ENCODE measurements around the gene ELAVL4.
"Not testable (repeated sequence)": the region's sequence is repeated elsewhere in the genome, so short reads cannot be mapped to it uniquely, and the experiment has no call there.

ELAVL4 gene

DNA sequence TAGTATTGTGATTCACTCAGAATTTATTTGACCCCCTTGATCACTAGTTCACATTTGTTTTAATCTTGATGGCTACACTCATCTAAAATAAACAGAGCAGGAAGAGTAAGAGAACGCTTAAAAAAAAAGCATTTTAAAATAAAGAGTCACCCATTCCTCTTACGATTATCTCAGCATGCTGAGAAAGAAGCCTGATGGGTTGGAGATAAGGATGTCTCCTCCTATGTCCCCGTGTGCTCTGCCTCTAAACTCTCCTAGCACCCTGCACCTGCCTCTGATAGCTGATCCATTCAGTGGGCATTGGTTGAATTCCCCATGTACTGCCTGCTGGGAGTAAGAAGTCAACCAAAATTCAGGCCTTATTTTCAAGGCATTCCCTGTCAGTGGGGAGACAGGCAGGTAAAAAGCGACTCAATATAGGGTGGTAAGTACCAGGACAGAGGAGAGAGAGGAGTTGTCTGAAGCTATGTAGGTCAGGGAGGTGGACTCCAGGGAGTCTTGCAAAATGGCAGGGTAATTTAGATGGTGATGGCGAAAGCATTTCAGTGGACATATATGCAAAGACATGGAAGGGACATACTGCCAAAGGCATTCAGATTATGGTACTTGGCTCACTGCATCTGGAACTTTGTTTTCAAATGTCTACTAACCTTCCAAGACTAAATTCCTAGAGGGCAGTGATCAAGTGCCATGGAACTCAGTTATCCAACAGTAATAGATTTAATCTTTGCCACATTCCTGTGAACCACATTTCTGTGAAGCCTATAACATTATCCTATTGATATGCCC lies 18.4 kb downstream of the ELAVL4 start:
- DNase-seq = no peak

DNA sequence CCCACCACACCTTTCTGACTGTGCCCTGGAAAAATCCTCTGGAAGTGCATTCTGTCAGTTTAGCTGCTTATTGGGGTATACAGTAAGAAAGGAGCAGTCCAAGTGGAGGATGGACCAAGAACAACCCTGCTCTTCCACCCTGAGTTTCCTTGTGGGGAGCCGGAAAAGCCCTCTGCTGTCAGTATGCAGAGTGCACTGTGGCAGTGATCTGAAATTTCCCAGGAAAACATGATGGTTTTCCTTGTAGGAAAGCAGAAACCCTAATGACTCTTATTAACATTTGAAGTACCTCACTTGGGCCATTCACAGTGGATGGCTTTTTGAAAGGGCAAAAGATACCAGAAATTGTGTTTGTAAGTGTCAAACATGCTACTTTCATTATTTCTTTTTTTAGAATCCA lies 20.5 kb downstream of the ELAVL4 start:
- no peak for DNase-seq

DNA sequence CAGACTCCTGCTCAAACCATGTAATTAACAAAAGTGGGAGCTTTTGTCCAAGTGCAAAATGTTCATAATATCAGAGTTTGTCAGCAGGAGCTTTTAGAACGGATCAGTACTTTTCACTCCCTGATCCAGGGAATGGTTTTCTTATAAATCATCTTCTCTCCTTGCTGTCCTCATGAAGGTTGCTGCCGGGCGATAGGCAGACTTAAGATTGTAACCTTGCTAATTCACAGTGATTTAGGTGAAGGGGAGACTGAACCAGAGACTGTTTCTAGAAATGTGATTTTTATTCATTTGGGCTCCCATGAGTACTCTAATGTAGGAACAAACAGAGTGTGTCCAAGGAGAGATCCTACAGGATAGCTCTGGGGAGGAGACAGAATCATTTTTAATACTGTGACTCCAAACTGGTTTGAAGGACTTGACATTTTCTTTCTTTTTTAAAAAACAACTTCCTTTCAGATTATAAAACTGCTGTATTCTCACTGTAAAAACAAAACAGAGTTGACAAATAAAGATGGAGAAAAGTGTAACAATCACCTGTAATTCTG lies 23.7 kb downstream of the ELAVL4 start:
- DNase-seq = no peak

DNA sequence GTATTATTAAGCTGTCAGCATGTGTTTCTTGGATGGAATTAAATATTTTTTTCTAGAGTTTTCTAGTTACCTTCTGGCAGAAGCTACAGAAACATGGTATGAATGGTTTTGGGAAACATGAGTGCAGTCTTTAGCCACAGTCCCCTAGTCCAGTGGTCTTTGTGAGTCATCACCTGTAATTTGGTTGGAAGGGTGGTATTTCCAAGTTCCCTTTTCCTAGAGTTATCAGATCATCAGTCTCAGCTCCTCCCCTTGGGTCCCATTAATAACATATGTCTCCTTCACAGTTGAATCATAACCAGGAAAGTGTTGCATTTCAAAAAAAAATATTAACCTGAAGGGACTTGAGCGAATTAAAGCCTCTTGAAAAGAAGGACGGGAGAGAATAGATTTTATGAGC lies 27.0 kb downstream of the ELAVL4 start:
- no peak for DNase-seq

DNA sequence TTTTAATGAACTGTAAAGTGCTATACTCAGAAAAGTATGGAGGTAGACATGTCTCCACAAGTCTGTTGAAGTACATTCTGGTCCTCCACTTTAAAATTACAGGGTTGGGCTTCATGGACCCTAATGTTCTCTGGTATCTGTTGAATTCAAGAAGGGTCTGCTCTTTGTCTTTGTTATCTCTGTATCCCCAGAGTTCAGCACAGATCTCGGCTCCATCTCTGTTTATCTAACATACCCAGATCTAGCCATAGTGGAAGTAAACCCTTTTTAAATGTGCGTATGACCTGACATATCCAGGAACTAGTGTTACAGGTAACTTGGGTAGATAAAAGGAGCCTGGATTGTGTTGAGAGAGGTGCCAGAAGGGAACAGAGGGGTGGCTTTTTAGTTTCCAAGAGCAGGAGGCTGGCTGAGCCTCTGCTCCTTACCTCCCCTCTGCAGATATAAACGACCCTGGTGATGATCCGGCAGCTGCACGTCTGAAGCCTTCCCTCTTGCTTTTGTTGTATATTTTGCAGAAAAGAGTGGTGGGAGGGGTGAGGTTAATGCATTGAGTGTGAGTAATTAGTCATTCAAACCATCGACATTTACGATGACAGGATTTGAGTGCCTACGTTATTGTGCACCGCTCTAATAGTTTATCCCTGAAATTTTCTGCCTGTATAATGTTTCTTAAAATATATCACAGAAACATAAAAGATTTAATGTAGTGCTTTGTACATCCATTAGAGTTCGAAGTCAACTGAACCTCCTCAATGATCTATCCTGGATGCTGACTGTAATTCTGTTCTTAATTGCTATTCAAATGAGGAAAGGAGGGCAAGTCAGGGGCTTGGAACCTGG lies 30.8 kb downstream of the ELAVL4 start:
- DNase-seq = peak; percentile 87

DNA sequence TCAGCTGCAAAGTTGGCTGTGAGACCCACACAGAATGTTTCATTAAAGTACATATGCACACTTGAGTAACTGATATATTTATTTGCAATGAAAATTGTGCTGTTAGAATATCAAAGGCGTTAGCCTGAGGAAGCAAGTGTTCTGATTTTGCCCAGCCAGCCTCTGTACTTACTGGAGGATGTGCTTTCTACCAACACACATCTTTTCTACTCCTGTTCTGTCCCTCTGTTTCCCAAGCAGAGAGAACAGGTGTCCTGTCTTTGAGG lies 31.4 kb downstream of the ELAVL4 start:
- no peak for DNase-seq

DNA sequence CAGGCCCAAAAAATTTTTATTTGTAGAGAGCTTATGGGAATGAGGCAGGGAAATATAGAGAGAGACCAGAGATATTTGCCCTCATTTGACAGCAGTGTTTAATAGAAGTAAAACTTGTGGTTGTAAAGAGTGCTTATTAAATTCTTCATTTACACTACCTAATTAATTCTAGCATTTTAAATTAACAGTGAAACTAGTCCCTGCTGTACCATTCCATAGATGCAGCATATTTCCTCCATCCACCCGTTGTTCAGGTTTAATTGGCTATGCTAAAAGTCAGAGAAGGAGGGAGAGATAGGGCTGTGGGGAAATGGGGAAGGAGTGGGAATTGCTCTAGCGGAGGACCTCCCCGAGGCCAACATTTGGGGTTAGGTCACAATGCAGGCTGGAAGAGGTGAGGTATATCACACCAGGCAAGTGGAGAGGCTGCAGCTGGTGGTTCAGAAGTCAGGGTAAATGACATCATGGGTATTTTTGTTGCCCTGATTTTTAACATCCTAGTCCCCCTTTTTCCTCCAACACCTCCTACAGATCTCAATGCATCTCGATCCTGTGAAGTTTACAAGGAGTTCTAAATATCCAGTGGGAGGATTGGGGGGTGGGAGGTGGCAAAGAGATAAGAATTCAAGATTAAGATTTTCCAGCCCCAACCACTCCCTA lies 38.6 kb downstream of the ELAVL4 start:
- no peak for DNase-seq

DNA sequence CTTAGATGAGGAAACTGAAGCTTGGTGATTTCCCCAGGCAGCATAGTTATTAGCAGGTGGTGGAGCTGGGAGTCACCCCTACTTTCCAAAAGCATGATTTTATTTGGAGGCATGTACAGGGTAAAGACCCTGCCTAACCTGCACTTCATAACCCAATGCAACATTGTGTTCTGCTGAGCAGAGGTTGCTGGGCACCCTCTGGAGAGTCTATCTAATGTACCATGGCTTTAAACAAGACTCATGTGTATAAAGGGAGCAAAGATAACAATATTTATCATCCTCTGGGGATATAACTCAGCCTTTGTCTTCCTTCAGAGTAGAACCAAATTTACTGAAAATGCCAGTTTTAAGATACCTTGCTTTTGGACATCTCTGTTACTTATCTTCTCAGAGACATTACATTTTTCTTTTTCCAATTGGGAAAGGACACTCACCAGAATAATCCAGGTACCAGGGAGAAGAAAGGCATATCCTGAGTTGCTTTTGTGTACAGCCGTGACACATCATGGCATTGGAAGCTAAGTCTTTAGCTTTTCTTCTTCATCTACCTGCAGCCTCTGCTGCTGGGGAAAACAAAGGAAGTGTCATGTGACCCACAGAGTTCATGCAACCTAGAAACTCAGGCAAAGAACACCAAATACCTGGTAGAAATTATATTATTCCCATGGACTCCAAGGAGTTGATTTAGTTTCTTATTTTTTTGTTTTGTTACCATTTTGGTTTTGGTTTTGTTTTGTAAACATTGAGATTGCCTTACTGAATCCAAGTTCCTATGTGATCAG lies 39.6 kb downstream of the ELAVL4 start:
- DNase-seq = no peak

DNA sequence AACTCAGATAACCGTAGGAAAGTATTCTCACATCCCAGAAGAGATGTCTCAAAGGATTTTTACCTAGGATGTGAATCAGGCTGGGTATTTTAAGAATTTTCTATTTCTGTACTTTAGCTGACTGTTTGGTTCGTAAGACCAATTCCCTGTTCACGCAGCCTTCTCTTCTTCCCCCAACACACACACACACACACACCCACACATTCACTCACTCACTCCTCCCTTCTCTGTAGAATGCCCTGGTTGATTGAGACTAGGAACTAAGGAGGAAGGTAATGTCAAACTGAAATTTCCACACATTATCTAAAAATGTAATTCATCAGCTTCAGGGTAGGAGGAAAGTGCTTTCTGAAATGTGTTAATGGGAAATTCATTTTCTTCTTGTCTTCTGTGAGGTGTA lies 43.5 kb downstream of the ELAVL4 start:
- no peak for DNase-seq

DNA sequence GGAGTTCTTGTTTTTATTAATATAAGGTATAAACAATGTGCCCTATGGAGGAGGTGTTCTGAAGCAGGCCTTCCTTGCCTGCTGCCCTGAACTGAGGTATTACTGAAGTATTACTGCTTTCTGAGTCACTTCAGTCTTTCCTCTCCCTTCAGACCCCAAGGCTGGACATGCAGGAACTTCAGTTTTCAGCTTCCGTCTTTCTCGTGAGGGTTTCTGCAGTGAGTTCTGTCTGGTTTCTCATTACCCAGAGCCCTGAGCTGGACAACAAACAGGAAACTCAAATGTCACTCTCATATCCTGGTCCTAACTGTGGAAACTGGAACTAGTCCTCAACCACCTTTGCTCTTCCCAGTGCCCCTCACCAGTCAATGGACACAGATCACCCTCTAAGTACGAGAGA lies 46.8 kb downstream of the ELAVL4 start:
- no peak for DNase-seq

DNA sequence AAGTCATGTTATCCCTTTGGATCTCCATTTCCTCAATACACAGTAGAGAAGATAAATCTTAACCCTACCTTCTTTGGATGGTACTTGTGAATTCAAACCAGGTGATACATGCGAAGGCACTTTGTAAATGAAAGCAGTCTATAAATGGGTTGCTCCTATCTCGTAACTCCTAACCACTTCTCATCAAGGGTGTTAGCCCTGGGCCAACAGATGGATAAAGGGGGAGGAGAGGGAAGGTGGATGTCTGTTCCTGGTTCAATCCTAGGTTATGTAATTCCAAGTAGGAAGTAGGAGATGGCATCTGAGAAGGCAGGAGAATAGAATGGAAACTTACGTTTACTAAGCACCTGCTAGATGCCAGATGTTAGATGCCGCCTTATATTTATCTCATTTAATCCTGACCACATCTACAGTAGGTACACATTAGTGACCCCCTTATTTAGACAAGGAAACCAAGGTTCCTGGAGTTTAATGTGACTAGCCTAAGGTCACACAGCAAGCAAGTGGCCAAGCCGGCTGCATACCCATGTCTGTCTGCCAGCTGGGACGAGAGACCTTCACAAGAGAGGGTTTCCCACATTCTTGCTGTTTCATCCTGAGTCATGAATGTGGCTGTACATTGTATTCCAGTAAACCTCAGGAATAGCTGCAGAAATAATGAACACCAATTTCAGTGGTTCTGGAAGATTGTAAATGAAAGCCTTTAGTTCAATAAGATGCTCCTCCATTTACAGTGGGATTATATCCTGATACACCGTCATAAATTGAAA lies 47.7 kb downstream of the ELAVL4 start:
- no peak for DNase-seq

DNA sequence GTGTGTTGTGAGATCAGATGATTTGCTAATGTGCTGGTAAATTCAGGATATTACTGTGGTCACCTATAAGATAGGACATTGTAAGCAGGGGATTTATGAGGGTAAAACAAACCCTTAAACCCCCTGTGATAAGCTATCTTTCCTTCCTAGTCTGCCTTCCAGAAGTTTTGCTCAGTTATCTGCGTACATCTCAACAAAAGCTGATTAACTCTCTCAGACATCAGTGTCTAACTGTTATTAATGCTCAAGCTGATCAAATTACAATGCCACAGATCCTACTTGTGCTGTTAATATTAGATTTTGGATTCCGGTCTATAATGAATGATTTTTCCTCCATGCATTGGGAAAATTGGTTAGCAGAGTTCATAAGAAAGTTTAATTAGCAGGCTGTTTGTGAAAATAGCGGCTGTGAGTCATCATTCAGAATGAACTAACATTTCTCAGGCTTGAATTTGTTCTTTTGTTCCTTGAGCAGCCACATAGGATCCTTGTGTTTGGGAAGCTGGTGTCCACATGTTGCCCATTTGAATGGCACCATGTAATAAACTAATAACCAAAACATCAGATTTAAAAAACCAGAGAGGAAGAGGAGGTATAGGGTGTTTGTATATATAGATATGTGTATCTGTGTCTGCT lies 48.7 kb downstream of the ELAVL4 start:
- no peak for DNase-seq

DNA sequence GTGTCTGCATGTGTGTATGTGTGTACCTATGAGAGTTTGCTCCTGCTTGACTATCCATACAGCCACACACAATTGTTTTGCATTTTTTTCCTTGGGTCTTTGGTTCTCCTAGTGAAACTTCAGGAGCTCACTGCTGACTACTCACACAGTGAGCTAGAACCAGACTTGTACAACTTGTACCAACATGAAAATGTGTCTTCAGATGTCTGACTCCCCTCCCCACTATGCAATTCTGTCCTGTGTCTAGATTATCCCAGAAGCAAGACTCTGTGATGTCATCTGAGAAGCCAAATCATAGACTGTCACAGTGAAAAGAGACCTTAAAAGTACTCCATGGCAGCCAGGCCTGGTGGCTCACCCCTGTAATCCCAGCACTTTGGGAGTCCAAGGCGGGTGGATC lies 49.7 kb downstream of the ELAVL4 start:
- DNase-seq = no peak

DNA sequence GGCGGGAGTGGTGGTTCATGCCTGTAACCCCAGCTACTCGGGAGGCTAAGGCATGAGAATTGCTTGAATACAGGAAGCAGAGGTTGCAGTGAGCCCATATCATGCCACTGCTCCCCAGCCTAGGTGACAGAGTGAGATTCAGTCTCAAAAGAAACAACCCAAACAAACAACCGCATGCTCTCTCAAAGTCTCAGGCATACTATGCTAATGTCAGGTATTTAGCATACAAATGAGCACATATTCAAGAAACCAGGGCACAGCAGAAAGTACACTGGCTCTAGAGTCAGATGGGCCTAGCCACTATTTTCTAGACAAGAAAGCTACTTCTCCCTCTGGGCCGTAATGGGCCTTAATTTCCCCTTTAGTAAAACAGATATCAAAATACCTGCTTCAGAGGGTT lies 55.0 kb downstream of the ELAVL4 start:
- DNase-seq = no peak

DNA sequence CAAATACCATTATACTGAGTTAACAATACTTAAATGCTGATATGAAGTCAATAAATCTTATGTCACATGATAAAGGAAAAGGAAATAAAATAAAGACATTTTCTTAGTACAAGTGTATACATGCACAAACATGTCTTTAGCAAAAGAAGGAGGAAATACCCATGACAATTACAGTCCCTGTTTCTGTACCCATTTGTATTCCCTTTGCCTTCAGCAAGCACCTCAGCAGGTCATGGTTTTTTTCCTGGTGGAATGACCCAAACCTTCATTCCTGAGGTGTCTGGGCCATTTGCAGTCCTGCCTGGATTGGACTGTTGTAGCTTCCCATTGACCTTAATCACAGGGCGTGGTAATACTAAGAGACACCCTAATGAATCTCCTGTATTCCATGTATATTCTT lies 57.6 kb downstream of the ELAVL4 start:
- DNase-seq = not testable (repeated sequence)

DNA sequence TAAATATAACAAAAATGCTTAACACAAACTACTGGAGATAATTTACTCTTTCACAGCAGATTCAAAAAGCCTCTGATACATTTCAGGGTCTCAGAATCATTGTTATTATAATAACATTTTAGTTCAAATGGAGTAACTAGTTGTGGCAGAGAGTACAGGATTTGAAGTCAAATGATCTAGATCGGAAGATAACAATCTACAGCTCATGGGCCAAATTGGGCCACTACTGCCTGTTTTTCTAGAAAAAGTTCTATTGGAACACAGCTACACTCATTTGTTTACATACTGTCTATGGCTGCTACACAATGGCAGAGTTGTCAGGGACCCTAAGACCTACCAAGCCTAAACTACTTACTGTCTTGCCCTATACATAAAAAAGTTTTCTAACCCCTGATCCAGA lies 63.6 kb downstream of the ELAVL4 start:
- DNase-seq = no peak

DNA sequence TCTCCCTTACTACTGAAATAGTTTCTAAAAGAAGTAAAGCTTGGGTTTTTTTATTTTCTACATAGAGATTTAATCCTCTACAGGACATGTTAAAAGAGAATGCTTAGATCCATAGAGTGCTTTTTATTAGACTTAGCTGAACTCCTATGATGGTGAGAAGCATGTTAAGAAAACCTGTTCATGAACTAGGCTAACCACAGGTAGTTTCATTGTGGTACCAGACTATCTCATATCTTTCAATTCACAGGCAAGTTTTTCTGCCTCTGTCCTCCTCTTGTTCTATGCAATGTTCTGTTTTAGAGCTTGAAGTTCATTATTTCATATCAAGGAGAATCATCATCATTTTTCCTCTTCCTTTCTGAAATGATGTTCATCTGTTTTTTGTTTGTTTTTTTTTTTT lies 65.4 kb downstream of the ELAVL4 start:
- DNase-seq = no peak

DNA sequence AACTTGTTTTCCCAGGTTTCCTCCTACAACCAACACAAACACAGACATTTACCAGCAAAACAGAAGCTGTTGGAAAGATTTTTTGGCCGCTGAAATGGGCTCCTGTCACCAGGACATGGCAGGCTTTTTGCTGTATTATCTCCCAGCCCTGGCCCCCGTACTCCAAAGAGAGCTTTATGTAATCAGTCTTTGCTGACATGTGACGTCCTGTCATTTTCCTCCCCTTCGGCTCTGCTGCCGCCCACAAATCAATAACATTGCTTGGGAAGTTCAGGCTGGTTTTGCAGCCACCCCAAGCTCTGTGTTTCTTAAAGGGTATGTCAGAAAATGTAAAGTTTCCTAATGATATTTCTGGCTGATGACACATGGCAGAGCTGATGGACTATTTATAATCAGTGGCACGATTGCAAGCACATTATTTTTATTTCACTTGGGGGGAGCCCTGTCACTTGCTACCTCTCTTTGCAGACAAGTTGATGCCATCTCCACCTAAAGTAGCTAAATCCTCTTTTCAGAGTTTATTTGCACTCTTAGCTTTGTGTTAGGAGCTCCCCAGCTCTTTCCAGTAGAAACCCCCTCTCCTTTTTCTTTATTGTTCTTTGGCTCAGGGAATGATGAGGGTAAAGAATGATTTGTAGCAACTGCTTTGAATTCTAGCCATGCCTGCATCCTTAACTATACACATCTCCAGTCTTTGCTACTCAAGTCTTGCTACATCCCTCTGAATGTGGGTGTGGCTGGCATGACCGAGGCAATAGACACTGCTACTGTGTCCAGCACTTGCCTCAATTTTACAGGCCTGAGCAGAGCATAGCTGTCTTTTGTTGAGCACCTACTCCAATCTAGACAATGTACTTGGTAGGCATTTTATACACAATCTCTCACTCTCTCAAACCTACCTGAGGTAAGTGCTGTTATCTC lies 67.3 kb downstream of the ELAVL4 start:
- DNase-seq = no peak

DNA sequence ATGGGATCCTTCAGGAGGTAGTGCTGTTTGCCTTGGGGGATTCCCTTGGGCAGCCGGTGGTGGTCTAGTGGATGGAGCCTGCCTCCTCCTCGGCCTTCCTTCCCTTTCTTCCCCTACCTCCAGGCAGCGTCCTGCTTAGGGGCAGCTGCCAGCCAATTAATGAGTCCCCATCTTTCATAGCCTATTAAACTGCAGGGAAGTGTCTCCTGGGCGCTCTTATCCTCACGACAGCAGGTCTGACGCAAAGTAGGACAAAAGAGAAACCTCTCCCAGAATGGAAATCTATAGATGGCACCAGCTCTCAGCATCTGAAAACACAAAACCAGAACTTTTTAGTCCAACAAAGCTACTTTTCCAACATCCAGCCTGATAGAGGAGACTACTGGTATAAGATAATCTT lies 69.3 kb downstream of the ELAVL4 start:
- DNase-seq = no peak

DNA sequence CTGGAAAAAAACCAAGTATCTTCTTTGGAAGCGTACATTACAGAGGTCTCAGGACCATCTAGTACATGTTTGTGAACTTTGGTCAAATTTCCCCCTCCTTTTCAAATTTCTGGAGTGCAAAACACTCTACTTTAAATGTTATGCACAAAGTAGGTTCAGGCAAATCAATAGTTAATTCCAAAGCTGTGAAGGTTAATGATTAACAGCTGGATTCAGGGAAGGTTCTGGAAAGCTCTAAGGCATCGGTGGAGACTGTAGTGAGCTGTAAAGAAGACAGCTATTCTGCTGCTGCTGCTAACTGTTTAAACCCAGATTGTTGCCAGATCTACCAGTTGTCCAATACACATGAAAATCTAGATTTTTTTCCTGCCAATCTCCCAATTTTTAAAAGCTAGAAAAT lies 70.9 kb downstream of the ELAVL4 start:
- no peak for DNase-seq

DNA sequence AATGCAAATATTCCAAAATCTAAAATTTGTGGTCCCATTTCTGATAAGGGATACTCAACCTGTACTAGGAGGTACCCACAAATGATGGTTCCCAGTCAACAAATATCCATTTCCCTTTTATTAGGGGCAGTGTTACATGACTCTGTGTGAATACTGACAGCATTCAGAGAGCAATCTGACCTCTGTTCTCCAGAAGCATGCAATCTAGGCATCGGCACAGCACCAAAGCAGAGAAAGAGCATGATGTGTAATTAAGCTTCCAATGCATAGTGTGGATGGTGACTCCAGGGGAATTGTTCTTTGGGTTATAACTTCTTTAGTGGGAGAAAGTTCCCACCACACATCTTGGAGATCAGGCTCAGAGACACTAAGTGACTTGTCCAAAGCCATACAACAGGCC lies 71.6 kb downstream of the ELAVL4 start:
- no peak for DNase-seq
